ENCODE measurements around the gene RIN3. TPM values are rescaled to one million over a fixed set of nuclear protein-coding genes. Genes with fewer than 3 reads are reported as not detected.

RIN3 gene
- total RNA-seq, 1 donor from 2014 or later = 6.9 TPM

DNA sequence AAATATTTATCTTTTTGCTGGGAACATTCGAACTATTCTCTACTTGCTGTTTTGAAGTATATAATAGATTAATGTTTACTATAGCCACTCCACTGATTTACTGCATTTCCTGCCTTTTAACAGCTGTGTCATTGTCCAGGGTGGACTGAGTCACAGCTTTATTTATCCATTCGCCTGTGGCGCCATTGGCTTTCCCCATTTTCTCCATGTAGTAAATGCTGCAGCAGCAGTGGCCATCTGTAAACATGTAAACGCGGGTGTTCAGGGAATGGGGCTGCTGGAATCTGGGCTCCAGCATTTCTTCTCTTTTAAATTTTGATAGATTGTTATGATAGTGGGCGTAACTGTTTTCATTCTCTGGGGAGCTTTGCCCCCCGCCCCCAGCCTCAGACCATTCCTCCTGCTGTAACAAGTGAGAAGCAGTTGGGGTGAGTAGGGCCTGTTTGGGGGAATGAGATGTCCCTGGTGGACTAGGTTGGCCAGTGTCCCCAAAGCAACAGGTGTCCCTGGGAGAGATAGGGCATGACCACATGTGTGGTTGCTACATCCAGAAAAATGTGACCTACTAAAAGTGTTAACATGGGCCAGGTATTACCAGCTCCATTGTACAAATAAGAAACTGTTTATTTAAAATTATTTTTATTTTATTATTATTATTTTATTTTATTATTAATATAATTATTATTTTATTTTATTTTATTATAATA is 32.9 kb downstream of the RIN3 start:
- Mint-ChIP-seq H3K4me1 (ENCODE audit: low read depth) (peaks cover 1% of the 10 kb centered on the region), H3K36me3 (ENCODE audit: insufficient read depth) (no peaks in the 10 kb centered on the region), H3K9me3 (ENCODE audit: low read depth) (no peaks in the 10 kb centered on the region), H3K4me3 (ENCODE audit: low read depth) (no peak overlapping the region), H3K27ac (no peak overlapping the region), H3K27me3 (no peaks in the 10 kb centered on the region)
- TF ChIP-seq, protein P1, sequence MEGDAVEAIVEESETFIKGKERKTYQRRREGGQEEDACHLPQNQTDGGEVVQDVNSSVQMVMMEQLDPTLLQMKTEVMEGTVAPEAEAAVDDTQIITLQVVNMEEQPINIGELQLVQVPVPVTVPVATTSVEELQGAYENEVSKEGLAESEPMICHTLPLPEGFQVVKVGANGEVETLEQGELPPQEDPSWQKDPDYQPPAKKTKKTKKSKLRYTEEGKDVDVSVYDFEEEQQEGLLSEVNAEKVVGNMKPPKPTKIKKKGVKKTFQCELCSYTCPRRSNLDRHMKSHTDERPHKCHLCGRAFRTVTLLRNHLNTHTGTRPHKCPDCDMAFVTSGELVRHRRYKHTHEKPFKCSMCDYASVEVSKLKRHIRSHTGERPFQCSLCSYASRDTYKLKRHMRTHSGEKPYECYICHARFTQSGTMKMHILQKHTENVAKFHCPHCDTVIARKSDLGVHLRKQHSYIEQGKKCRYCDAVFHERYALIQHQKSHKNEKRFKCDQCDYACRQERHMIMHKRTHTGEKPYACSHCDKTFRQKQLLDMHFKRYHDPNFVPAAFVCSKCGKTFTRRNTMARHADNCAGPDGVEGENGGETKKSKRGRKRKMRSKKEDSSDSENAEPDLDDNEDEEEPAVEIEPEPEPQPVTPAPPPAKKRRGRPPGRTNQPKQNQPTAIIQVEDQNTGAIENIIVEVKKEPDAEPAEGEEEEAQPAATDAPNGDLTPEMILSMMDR (IDR thresholded peaks at IDR 0.05; ENCODE audit: unreplicated experiment) = no peak
- no peak for DNase-seq (ENCODE audit: low spot score, unreplicated experiment)

DNA sequence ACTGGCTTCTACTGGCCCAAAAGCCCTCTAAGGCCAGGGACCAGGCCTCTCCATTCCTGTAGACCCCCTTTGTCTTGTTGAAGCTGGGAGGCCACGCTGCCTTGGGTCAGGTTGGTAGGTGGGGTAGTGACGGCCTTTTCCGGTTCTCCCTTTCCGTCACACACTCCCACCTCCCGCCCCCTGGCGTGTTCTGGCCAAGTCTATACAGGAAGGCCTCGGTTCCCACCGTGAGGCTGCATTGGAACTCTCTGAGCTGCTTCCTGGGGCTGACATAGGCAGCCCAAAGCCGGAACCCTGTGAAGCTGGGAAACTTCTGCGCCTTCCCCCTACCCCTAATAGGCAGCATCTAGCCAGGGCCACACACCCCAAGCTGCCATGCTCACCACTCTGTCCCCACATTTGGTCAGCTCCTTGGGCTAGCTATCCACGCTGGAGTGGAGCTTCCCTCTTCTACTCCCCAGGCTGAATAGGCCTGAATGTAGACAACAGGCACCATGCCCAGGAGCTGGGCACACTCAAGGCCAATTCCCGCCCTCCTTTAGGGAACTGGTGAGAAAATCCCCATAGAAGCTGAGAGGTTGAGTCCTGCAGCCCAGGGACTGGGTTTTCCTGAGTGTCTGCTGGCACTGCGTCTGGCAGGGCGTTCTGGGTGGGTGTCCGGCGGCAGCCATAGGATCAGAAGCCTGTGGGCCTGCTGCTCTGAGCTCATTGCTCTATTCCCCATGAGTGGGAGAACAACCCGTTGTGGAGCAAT is 35.7 kb downstream of the RIN3 start:
- H3K4me1 Mint-ChIP-seq (ENCODE audit: low read depth) = peaks cover 1% of the 10 kb centered on the region
- H3K4me3 Mint-ChIP-seq (ENCODE audit: low read depth) = no peak overlapping the region
- no peaks in the 10 kb centered on the region for H3K9me3 Mint-ChIP-seq (ENCODE audit: low read depth)
- TF ChIP-seq, protein P1 (IDR thresholded peaks at IDR 0.05; ENCODE audit: unreplicated experiment) = no peak
- H3K36me3 Mint-ChIP-seq (ENCODE audit: insufficient read depth) = no peaks in the 10 kb centered on the region
- no peaks in the 10 kb centered on the region for H3K27me3 Mint-ChIP-seq
- DNase-seq (ENCODE audit: low spot score, unreplicated experiment) = no peak
- H3K27ac Mint-ChIP-seq = no peak overlapping the region

DNA sequence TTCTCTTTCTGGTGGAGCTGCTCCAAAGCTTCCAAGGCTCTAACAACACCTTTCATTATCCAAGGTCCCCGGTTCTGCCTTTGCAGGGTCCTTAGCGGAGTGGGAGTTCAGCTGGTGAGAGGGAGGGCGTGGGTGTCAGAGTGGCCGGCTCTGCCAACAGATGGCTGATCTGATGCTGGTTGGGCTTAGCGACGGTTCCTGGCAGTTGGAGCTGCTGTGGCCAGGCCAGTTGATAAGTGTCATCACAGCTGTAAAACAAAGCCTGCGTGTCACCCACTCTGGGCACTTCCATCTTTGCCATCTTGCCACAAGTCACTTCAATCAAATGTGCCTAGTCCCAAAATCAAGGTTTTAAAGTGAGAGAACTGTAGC is 36.3 kb downstream of the RIN3 start:
- no peak for DNase-seq (ENCODE audit: low spot score, unreplicated experiment)
- Mint-ChIP-seq H3K36me3 (ENCODE audit: insufficient read depth) (no peaks in the 10 kb centered on the region), H3K4me3 (ENCODE audit: low read depth) (no peak overlapping the region), H3K9me3 (ENCODE audit: low read depth) (no peaks in the 10 kb centered on the region), H3K4me1 (ENCODE audit: low read depth) (no peaks in the 10 kb centered on the region), H3K27me3 (no peaks in the 10 kb centered on the region), H3K27ac (no peak overlapping the region)
- TF ChIP-seq, protein P1 (IDR thresholded peaks at IDR 0.05; ENCODE audit: unreplicated experiment) = no peak

DNA sequence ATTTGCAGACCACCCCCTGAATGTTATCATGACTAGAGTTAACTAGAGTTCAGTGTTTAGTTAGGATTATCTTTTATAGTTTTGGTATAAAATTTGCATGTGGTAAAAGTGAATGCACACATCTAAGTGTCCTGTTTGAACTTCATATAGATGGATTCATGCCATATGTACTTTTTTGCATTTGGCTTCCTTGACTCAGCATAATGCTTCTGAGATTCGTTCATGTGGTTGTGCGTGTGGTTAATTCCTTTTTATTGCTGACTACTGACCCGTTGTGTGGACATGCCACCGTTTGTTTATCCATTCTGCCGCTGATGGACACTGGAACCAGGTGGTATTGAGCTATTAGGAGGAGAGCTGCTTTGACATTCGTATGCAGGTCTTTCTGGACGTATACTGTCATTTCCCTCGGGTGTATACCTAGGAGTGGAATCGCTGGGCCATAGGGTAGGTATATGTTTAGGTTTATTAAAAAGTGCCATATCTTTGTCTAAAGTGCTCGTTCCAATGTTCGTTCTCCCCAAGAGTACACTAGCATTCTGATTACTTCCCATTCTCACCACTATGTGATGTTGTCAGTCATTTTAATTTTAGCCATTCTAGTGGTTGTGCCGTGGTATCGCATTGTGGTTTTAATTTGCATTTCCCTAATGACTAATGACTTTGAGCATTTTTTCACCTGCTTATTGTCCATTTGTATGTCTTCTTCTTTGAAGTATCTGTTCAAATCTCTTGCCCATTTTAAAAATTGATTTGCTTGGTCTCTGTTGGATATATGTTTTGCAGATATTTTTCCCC is 37.7 kb downstream of the RIN3 start:
- Mint-ChIP-seq H3K27me3 (no peaks in the 10 kb centered on the region), H3K4me3 (ENCODE audit: low read depth) (no peak overlapping the region), H3K36me3 (ENCODE audit: insufficient read depth) (no peaks in the 10 kb centered on the region), H3K27ac (no peak overlapping the region), H3K9me3 (ENCODE audit: low read depth) (no peaks in the 10 kb centered on the region), H3K4me1 (ENCODE audit: low read depth) (no peaks in the 10 kb centered on the region)
- DNase-seq (ENCODE audit: low spot score, unreplicated experiment) = no peak
- TF ChIP-seq, protein P1 (IDR thresholded peaks at IDR 0.05; ENCODE audit: unreplicated experiment) = peak; percentile 10

DNA sequence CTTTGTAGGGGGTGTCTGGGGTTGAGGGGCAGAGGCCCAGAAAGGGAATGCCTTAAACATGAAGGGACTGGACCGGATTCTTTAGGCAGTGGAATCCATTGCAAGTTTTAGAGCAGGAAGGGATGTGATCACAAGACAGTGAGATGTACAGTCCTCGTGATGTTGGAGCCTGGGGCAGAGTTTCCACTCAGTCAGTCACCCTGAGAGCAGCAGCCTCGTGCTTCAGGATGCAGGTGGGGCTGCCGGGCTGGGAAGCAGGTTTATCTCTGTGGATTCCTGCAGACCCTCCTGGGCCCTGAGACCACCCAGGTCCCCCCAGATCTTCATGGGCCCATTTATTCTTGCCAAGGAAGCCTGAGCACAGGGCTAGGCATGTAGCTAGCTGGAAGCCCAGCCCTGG is 38.5 kb downstream of the RIN3 start:
- H3K4me1 Mint-ChIP-seq (ENCODE audit: low read depth) = no peaks in the 10 kb centered on the region
- no peak for DNase-seq (ENCODE audit: low spot score, unreplicated experiment)
- H3K36me3 Mint-ChIP-seq (ENCODE audit: insufficient read depth) = no peaks in the 10 kb centered on the region

More for the DNA sequence above, 38.5 kb downstream of the RIN3 start:
- TF ChIP-seq, protein P1 (IDR thresholded peaks at IDR 0.05; ENCODE audit: unreplicated experiment) = no peak
- no peaks in the 10 kb centered on the region for H3K9me3 Mint-ChIP-seq (ENCODE audit: low read depth)
- H3K4me3 Mint-ChIP-seq (ENCODE audit: low read depth) = no peak overlapping the region
- no peak overlapping the region for H3K27ac Mint-ChIP-seq
- H3K27me3 Mint-ChIP-seq = no peaks in the 10 kb centered on the region

All from progenitor cell of endocrine pancreas (in vitro differentiated cells).